Measurements from ENCODE around the gene CLCN1. TPM values are rescaled to one million over a fixed set of nuclear protein-coding genes. Genes with fewer than 3 reads are reported as not detected.
A peak's percentile ranks its signal among the peaks of the same experiment; 100 is the strongest.

The CLCN1 gene
- total and polyA plus RNA-seq, 2 of the 4 experiments (the other 2 are of a cell fraction), result not detected

DNA sequence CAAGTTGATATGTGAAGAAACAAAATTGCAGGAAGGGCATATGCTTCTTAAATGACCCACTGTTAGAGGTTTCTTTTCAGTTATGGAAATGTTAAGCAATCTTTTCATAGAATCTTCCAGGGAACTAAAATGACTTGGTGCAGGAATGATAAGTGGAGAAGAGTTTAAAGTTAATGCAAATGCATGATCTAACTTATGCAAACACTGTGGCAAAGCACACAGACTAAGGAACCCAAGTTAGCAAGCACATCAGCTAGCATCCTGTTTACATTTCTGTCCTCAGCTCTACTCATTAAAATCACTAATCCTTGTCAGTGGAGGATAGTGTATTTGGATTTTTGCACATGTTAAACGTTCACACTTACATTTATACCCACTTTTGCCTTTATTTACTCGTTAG, 9.3 kb downstream of the CLCN1 start:
- POLR2A ChIA-PET (ENCODE audit: unreplicated experiment), result no interaction called here
- Histone ChIP-seq H2AK5ac (ENCODE audit: low read depth, low read length) (no peak overlapping the region), H3K56ac (ENCODE audit: extremely low read depth, insufficient read depth, low read length) (no peak overlapping the region), H3K4me3 (ENCODE audit: insufficient read depth, low read depth, low read length) (no peak overlapping the region), H3K9me3 (ENCODE audit: control insufficient read depth, insufficient read depth, low read length) (no peaks in the 10 kb centered on the region), H3K9ac (ENCODE audit: low read depth, low read length) (no peak overlapping the region), H2BK120ac (ENCODE audit: low read depth, low read length) (no peak overlapping the region), H2AFZ (replicated peaks; ENCODE audit: low read length, poor library complexity) (no peak overlapping the region), H2BK15ac (ENCODE audit: low read depth, low read length) (no peak overlapping the region), H3K79me1 (ENCODE audit: low read depth in 1 of 2, low read length in 2 of 2) (no peaks in the 10 kb centered on the region), H2AK9ac (replicated peaks; ENCODE audit: low read depth, low read length, poor library complexity) (no peak overlapping the region), H3K4me2 (ENCODE audit: low read depth, low read length) (no peak overlapping the region), H3K9me1 (ENCODE audit: insufficient read depth, low read length) (no peaks in the 10 kb centered on the region), H3K4ac (ENCODE audit: low read depth, low read length) (no peak overlapping the region), H4K8ac (ENCODE audit: low read depth in 2 of 2, low read length in 2 of 2) (no peak overlapping the region), H3K36me3 (ENCODE audit: control insufficient read depth, insufficient read depth, low read length) (no peaks in the 10 kb centered on the region), H3K23ac (ENCODE audit: low read depth, low read length) (no peak overlapping the region), H2BK20ac (ENCODE audit: low read depth, low read length) (no peak overlapping the region), H3K4me1 (ENCODE audit: control insufficient read depth, insufficient read depth, low read length) (peaks cover 4% of the 10 kb centered on the region; the same call in 1 of the 2 replicates), H4K5ac (ENCODE audit: low read depth, low read length) (no peak overlapping the region), H3K18ac (ENCODE audit: low read depth, low read length) (no peak overlapping the region), H3K27me3 (ENCODE audit: control insufficient read depth, insufficient read depth, low read length) (no peaks in the 10 kb centered on the region), H2BK5ac (ENCODE audit: low read depth, low read length, poor library complexity, severe bottlenecking) (no peak overlapping the region), H4K91ac (ENCODE audit: insufficient read depth, low read depth, low read length) (no peak overlapping the region), H4K20me1 (ENCODE audit: insufficient read depth, low read length) (no peaks in the 10 kb centered on the region), H3K27ac (ENCODE audit: insufficient read depth, low read length) (no peak overlapping the region), H3K14ac (replicated peaks; ENCODE audit: low read depth, low read length) (no peak overlapping the region)
- peak; percentile 78 for DNase-seq
- no CpG with 5 or more reads among the region's 2 CpGs for WGBS, 2 experiments (ENCODE audit: extremely low coverage in 2 of 2, insufficient read length in 1 of 2)
- in situ Hi-C loops (cut with MboI; ENCODE audit: low sequenced_read_pairs) (no loop called here), intact Hi-C loops (cut with micrococcal nuclease) (no loop called here), dilution Hi-C loops (cut with HindIII; ENCODE audit: low sequenced_read_pairs, unreplicated experiment) (no loop called here)
- TF ChIP-seq RAD21 (IDR thresholded peaks at IDR 0.05; ENCODE audit: low read length), result no peak
- TF ChIP-seq CEBPB (IDR thresholded peaks at IDR 0.05; ENCODE audit: low read depth, low read length), result peak; percentile 63
- no peak for TF ChIP-seq BHLHE40 (IDR thresholded peaks at IDR 0.05; ENCODE audit: low read depth, low read length)
- TF ChIP-seq RFX5 (IDR thresholded peaks at IDR 0.05; ENCODE audit: low read depth, low read length), result no peak
- BruUV-seq (replicated peaks), result no TSS peak
- CTCF ChIA-PET, result no interaction called here
- peak; percentile 93 for ATAC-seq (ENCODE audit: low read depth)

Measured in IMR-90 (cell line).